ENCODE results near the gene PLCH1. TPM values are rescaled to one million over a fixed set of nuclear protein-coding genes. Genes with fewer than 3 reads are reported as not detected.

The PLCH1 gene
- total RNA-seq, 1 donor from 2014 or later = 2.9 TPM

- no peaks in the 10 kb centered on the region for H3K36me3 ChIP-seq (ENCODE audit: control insufficient read depth, insufficient read depth, low read length)
- H3K4me3 ChIP-seq (ENCODE audit: low read depth, low read length) = no peak overlapping the region
- TF ChIP-seq CTCF (IDR thresholded peaks at IDR 0.05; ENCODE audit: insufficient read depth, low read length, poor library complexity, severe bottlenecking) = no peak
- DNase-seq (ENCODE audit: low read depth) = no peak
- H3K27me3 ChIP-seq (ENCODE audit: control insufficient read depth, insufficient read depth, low read length) = no peaks in the 10 kb centered on the region
These were observed 375.6 kb downstream of the PLCH1 start for GRCh38 chr3:155369244-155369643.

DNA sequence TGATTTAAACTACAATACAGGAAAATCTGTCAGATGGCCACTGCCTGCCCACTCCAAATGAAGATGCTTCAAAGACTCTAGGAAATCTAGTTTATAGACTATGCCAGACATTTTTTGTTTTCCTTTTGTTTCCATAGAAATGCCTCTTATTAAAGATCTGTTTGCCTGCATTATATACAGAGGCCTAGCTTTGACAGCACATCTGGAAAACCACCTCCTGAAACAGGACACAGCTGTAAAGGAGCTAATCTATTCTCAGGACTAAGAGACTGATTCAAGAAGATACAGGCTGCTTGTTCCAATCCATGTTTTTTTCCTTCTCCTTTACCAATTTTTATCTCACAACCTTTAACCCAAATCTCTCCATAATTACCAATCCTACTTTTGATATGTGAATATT is 376.1 kb downstream of the PLCH1 start:
- no peak for DNase-seq (ENCODE audit: low read depth)
- TF ChIP-seq CTCF (IDR thresholded peaks at IDR 0.05; ENCODE audit: insufficient read depth, low read length, poor library complexity, severe bottlenecking) = no peak
- Histone ChIP-seq H3K27me3 (ENCODE audit: control insufficient read depth, insufficient read depth, low read length) (no peaks in the 10 kb centered on the region), H3K4me3 (ENCODE audit: low read depth, low read length) (no peak overlapping the region), H3K36me3 (ENCODE audit: control insufficient read depth, insufficient read depth, low read length) (no peaks in the 10 kb centered on the region)

DNA sequence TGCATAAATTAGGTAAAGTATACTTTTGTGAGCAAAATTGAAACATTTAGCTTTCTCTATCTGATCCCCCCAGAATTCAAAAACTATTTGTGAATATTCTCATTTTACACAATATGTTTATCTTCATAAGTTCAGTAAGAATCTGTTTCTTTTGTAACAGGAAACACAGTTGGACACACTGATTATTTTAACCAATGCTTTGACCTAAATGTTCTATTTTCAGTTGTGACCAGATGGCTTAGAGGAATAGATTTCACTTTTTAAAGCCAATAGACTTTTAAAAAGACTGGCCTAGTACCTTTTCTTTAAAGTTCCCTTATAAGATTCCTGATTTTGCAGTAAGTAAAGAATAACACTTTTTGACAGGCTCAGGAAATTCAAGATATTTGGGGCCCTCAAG is 377.4 kb downstream of the PLCH1 start:
- Histone ChIP-seq H3K36me3 (ENCODE audit: control insufficient read depth, insufficient read depth, low read length) (no peaks in the 10 kb centered on the region), H3K27me3 (ENCODE audit: control insufficient read depth, insufficient read depth, low read length) (no peaks in the 10 kb centered on the region), H3K4me3 (ENCODE audit: low read depth, low read length) (no peak overlapping the region)
- no peak for DNase-seq (ENCODE audit: low read depth)
- TF ChIP-seq CTCF (IDR thresholded peaks at IDR 0.05; ENCODE audit: insufficient read depth, low read length, poor library complexity, severe bottlenecking) = no peak

DNA sequence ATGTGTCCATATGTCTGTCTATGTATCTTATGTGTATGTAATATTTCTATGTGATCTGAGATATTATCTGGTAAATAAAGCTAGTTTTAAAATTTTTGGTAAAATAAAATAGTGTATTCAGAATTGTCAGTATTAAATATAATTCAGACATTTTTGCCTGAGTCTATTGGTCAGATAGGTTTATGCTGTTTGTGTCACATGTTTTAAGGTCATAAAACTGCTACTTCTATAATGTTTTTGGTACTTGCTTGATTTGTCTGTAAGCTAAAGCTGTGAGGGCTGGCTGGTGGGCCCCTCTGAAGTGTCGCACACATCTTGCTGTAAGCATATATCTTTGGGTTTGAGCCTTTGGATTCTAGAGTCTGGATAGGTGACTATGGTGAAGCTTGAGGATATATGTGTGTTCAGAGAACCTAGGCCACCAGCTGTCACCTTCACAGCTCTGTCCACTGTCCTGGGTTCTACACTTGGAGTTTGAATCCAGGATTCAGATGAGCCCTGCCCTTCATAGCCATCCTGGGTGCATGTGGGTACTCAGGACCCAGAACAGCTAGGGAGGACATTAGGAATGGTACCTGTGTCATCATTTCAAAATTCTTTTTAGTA is 379.6 kb downstream of the PLCH1 start:
- no peak for DNase-seq (ENCODE audit: low read depth)
- Histone ChIP-seq H3K27me3 (ENCODE audit: control insufficient read depth, insufficient read depth, low read length) (no peaks in the 10 kb centered on the region), H3K36me3 (ENCODE audit: control insufficient read depth, insufficient read depth, low read length) (no peaks in the 10 kb centered on the region), H3K4me3 (ENCODE audit: low read depth, low read length) (no peak overlapping the region)
- no peak for TF ChIP-seq CTCF (IDR thresholded peaks at IDR 0.05; ENCODE audit: insufficient read depth, low read length, poor library complexity, severe bottlenecking)

DNA sequence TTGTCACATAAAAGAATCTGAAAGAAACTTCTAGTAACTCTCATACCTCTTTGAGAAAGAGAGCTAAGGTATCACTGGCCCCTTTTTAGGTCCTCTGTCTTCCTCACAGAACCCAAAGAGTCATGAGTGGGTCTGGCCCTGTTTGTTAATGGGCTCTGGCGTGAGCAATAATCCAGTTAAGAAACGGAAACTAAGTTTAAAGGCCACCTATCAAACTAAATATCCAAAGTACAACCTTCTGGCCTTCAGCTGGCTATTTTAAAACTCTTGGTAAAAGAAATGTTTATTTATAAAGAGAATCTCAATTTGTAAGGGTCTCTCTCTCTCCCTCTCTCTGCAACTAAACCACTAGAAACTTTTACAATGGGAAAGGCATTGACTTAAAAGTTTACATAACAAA is 380.4 kb downstream of the PLCH1 start:
- Histone ChIP-seq H3K36me3 (ENCODE audit: control insufficient read depth, insufficient read depth, low read length) (no peaks in the 10 kb centered on the region), H3K4me3 (ENCODE audit: low read depth, low read length) (no peak overlapping the region), H3K27me3 (ENCODE audit: control insufficient read depth, insufficient read depth, low read length) (no peaks in the 10 kb centered on the region)
- no peak for TF ChIP-seq CTCF (IDR thresholded peaks at IDR 0.05; ENCODE audit: insufficient read depth, low read length, poor library complexity, severe bottlenecking)
- DNase-seq (ENCODE audit: low read depth) = no peak

GRCh38 chr3:155363690-155364070 is 381.2 kb downstream of the PLCH1 start:
- no peak for DNase-seq (ENCODE audit: low read depth)
- H3K36me3 ChIP-seq (ENCODE audit: control insufficient read depth, insufficient read depth, low read length) = no peaks in the 10 kb centered on the region
- no peak overlapping the region for H3K4me3 ChIP-seq (ENCODE audit: low read depth, low read length)

More at GRCh38 chr3:155363690-155364070, 381.2 kb downstream of the PLCH1 start:
- H3K27me3 ChIP-seq (ENCODE audit: control insufficient read depth, insufficient read depth, low read length) = no peaks in the 10 kb centered on the region
- no peak for TF ChIP-seq CTCF (IDR thresholded peaks at IDR 0.05; ENCODE audit: insufficient read depth, low read length, poor library complexity, severe bottlenecking)
